Cardiac muscle cell (in vitro differentiated cells and primary cell): ENCODE results near the gene FAM240A. TPM values are rescaled to one million over a fixed set of nuclear protein-coding genes. Genes with fewer than 3 reads are reported as not detected.

Experiments used
- DNase-seq, 2 donors: peaks; one replicate each; pipeline versions ENCODE4 v3.0.0 to v3.0.0-alpha.2; 2010 to 2017; ENCODE audit warnings: low read depth in 1 of 2, low spot score in 1 of 2
- H3K27ac ChIP-seq: fragments of 200-600 bp; sonication (generic); 2 replicates; pipeline ENCODE4 v1.5.1; 2016
- H3K27me3 ChIP-seq: fragments of 200-600 bp; sonication (generic); 2 replicates; pipeline ENCODE4 v1.6.0; 2016; ENCODE audit warnings: control low read depth
- H3K36me3 ChIP-seq: fragments of 200-600 bp; sonication (generic); 2 replicates; pipeline ENCODE4 v1.5.1; 2016; ENCODE audit warnings: control low read depth
- H3K4me1 ChIP-seq: fragments of 200-600 bp; sonication (generic); 2 replicates; pipeline ENCODE4 v1.8.1; 2017; ENCODE audit warnings: low read depth, mild to moderate bottlenecking, mixed run types
- H3K4me3 ChIP-seq: fragments of 200-600 bp; sonication (generic); 2 replicates; pipeline ENCODE4 v1.5.1; 2016; ENCODE audit warnings: mild to moderate bottlenecking
- H3K9me3 ChIP-seq: fragments of 200-600 bp; sonication (generic); 2 replicates; pipeline ENCODE4 v1.5.1; 2017; ENCODE audit warnings: low read depth, mild to moderate bottlenecking, control low read depth
- polyA plus RNA-seq: library from polyadenylated mRNA; unstranded; fragments of >200 nt; fragmentation: Nextera tagmentation; extraction: Ambion mirVana; gene quantifications from 2 replicates; pipeline ENCODE4 v1.2.1, GENCODE V29; 2016
- total RNA-seq: library from RNA; depleted of rRNA; stranded (reverse); fragments of >200 nt; gene quantifications from 2 replicates; pipeline ENCODE4 v1.2.3, GENCODE V29; 2016
- TF ChIP-seq, protein P1 (sequence below): IDR thresholded peaks from 2 replicates; pipeline ENCODE4 v1.5.1; 2012; ENCODE audit warnings: low read depth, mild to moderate bottlenecking, low read length

The FAM240A gene
- total and polyA plus RNA-seq, 2 experiments from 2014 or later: not detected

GRCh38 chr3:46664971-46665762 is 52.8 kb downstream of the FAM240A start:
- peaks cover 11% of the 10 kb centered on the region for H3K4me1 ChIP-seq
- DNase-seq: no peak

GRCh38 chr3:46665763-46666452 is 53.6 kb downstream of the FAM240A start:
- H3K4me3 ChIP-seq: no peak overlapping the region
- no peak overlapping the region for H3K27ac ChIP-seq
- peaks cover 11% of the 10 kb centered on the region for H3K4me1 ChIP-seq
- no peaks in the 10 kb centered on the region for H3K36me3 ChIP-seq
- no peaks in the 10 kb centered on the region for H3K27me3 ChIP-seq
- no peak for DNase-seq
- no peaks in the 10 kb centered on the region for H3K9me3 ChIP-seq
- TF ChIP-seq, protein P1, sequence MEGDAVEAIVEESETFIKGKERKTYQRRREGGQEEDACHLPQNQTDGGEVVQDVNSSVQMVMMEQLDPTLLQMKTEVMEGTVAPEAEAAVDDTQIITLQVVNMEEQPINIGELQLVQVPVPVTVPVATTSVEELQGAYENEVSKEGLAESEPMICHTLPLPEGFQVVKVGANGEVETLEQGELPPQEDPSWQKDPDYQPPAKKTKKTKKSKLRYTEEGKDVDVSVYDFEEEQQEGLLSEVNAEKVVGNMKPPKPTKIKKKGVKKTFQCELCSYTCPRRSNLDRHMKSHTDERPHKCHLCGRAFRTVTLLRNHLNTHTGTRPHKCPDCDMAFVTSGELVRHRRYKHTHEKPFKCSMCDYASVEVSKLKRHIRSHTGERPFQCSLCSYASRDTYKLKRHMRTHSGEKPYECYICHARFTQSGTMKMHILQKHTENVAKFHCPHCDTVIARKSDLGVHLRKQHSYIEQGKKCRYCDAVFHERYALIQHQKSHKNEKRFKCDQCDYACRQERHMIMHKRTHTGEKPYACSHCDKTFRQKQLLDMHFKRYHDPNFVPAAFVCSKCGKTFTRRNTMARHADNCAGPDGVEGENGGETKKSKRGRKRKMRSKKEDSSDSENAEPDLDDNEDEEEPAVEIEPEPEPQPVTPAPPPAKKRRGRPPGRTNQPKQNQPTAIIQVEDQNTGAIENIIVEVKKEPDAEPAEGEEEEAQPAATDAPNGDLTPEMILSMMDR: no peak

More at GRCh38 chr3:46664971-46665762, 52.8 kb downstream of the FAM240A start:
- H3K27me3 ChIP-seq: no peaks in the 10 kb centered on the region
- TF ChIP-seq, protein P1: no peak
- H3K27ac ChIP-seq: no peak overlapping the region
- no peaks in the 10 kb centered on the region for H3K9me3 ChIP-seq
- H3K36me3 ChIP-seq: no peaks in the 10 kb centered on the region
- H3K4me3 ChIP-seq: no peak overlapping the region

DNA sequence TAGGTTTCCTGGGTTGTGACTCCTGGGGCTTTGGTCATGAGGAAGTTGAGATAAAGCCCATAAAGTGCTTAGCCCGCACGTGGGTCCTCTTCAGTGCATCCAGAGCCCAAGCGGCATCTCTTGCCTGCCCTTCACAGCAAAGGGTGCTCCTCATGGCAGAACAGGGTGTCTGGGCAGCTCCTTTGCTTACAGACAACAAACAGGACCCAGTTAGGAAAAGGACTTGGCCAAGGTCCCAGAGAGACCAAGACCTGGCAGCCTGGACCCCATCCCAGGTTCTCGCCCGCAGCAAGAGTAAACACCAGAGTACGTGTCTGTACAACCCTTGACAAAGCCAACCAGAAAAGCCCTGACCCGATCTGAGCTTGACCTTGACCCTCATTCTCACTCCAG is 54.1 kb downstream of the FAM240A start:
- TF ChIP-seq, protein P1: no peak
- no peaks in the 10 kb centered on the region for H3K36me3 ChIP-seq
- H3K27ac ChIP-seq: no peak overlapping the region
- no peaks in the 10 kb centered on the region for H3K9me3 ChIP-seq
- H3K27me3 ChIP-seq: no peaks in the 10 kb centered on the region
- no peak overlapping the region for H3K4me3 ChIP-seq
- H3K4me1 ChIP-seq: peaks cover 11% of the 10 kb centered on the region
- DNase-seq: no peak

GRCh38 chr3:46667061-46667621 is 54.8 kb downstream of the FAM240A start:
- no peaks in the 10 kb centered on the region for H3K27me3 ChIP-seq
- H3K9me3 ChIP-seq: no peaks in the 10 kb centered on the region
- no peaks in the 10 kb centered on the region for H3K36me3 ChIP-seq
- TF ChIP-seq, protein P1: no peak
- H3K27ac ChIP-seq: no peak overlapping the region
- no peak overlapping the region for H3K4me3 ChIP-seq
- DNase-seq: no peak
- H3K4me1 ChIP-seq: peaks cover 11% of the 10 kb centered on the region

DNA sequence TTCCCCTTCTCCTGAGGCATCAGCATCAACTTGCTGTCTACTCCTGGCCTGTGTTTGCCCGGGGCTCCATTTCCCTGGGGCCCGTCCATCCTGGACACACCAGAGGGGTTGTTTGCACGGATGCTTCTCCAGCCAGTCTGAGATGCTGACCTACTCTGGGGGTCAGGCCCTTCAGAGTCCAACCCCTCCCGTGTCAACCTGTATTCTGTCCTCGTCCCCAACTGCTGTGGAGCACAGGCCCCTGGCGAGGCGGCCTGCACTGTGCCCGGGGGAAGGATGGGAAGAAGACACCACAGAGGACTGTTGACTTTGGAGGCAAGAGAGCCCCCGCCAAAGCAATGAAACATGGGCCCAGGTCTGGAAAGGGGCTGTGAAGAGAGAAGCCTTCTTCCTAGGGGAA is 55.3 kb downstream of the FAM240A start:
- Histone ChIP-seq H3K27me3 (no peaks in the 10 kb centered on the region), H3K9me3 (no peaks in the 10 kb centered on the region)
- no peak for DNase-seq

More for the DNA sequence above, 55.3 kb downstream of the FAM240A start:
- H3K36me3 ChIP-seq: no peaks in the 10 kb centered on the region
- TF ChIP-seq, protein P1: no peak
- H3K4me1 ChIP-seq: peaks cover 7% of the 10 kb centered on the region
- no peak overlapping the region for H3K27ac ChIP-seq
- H3K4me3 ChIP-seq: no peak overlapping the region
